ENCODE data around the gene BHLHA15.

DNA sequence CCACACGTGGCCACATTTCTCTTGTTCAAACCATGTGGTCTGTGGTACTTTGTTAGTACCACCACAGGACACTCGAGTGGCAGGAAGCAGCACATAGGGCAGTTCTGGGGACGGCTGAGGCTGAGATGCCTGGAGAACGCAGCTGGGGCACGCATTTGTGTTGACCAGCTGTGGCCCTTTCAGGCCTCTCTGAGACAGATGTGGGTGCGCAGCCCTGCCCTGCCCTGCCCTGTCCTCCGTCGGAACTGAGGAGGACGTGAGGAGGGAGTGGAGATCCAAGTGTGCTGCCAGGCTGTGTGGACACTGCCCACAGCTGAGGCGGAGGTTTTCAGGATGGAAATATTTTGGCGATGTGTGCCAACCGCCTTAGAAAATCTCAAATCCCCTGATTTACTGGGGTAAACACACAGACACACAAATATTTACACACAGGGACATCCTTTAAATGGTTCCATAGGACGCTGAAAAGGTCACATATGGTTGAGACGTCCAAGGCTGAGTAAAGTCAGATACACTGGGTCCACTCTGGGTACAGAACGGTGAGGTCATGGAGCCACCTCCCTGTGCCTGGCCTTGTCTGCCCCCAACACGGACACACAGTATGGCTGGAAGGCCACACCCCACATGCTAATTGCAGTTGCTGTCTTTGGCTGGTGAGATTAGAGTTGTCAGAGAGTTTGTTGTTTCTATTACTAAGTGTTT lies 14.8 kb downstream of the BHLHA15 start:
- TF ChIP-seq, protein P1, sequence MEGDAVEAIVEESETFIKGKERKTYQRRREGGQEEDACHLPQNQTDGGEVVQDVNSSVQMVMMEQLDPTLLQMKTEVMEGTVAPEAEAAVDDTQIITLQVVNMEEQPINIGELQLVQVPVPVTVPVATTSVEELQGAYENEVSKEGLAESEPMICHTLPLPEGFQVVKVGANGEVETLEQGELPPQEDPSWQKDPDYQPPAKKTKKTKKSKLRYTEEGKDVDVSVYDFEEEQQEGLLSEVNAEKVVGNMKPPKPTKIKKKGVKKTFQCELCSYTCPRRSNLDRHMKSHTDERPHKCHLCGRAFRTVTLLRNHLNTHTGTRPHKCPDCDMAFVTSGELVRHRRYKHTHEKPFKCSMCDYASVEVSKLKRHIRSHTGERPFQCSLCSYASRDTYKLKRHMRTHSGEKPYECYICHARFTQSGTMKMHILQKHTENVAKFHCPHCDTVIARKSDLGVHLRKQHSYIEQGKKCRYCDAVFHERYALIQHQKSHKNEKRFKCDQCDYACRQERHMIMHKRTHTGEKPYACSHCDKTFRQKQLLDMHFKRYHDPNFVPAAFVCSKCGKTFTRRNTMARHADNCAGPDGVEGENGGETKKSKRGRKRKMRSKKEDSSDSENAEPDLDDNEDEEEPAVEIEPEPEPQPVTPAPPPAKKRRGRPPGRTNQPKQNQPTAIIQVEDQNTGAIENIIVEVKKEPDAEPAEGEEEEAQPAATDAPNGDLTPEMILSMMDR (IDR thresholded peaks at IDR 0.05 in 2 of 3, conservative IDR thresholded peaks at IDR 0.05 in 1 of 3; ENCODE audit: insufficient read depth in 2 of 3, low read depth in 1 of 3, low read length in 3 of 3), result no peak
- no peak for TF ChIP-seq TAL1 (IDR thresholded peaks at IDR 0.05)
- TF ChIP-seq, protein P2, sequence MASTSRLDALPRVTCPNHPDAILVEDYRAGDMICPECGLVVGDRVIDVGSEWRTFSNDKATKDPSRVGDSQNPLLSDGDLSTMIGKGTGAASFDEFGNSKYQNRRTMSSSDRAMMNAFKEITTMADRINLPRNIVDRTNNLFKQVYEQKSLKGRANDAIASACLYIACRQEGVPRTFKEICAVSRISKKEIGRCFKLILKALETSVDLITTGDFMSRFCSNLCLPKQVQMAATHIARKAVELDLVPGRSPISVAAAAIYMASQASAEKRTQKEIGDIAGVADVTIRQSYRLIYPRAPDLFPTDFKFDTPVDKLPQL (IDR thresholded peaks at IDR 0.05; ENCODE audit: extremely low read depth, insufficient read length), result no peak
- TF ChIP-seq HDAC3 (IDR thresholded peaks at IDR 0.05; ENCODE audit: borderline replicate concordance, partially characterized antibody), result no peak
- no peak for TF ChIP-seq SMAD1 (IDR thresholded peaks at IDR 0.05; ENCODE audit: low read depth, low read length, partially characterized antibody)
- TF ChIP-seq, protein P3, sequence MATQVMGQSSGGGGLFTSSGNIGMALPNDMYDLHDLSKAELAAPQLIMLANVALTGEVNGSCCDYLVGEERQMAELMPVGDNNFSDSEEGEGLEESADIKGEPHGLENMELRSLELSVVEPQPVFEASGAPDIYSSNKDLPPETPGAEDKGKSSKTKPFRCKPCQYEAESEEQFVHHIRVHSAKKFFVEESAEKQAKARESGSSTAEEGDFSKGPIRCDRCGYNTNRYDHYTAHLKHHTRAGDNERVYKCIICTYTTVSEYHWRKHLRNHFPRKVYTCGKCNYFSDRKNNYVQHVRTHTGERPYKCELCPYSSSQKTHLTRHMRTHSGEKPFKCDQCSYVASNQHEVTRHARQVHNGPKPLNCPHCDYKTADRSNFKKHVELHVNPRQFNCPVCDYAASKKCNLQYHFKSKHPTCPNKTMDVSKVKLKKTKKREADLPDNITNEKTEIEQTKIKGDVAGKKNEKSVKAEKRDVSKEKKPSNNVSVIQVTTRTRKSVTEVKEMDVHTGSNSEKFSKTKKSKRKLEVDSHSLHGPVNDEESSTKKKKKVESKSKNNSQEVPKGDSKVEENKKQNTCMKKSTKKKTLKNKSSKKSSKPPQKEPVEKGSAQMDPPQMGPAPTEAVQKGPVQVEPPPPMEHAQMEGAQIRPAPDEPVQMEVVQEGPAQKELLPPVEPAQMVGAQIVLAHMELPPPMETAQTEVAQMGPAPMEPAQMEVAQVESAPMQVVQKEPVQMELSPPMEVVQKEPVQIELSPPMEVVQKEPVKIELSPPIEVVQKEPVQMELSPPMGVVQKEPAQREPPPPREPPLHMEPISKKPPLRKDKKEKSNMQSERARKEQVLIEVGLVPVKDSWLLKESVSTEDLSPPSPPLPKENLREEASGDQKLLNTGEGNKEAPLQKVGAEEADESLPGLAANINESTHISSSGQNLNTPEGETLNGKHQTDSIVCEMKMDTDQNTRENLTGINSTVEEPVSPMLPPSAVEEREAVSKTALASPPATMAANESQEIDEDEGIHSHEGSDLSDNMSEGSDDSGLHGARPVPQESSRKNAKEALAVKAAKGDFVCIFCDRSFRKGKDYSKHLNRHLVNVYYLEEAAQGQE (IDR thresholded peaks at IDR 0.05; ENCODE audit: borderline replicate concordance), result no peak
- TF ChIP-seq, protein P3 (CRISPR knock-in tag; IDR thresholded peaks at IDR 0.05; ENCODE audit: low read depth), result no peak
- no peak for TF ChIP-seq RAD21 (CRISPR knock-in tag; conservative IDR thresholded peaks at IDR 0.05 in 1 of 2, IDR thresholded peaks at IDR 0.05 in 1 of 2)
- no peak for TF ChIP-seq ZNF707 (CRISPR knock-in tag; conservative IDR thresholded peaks at IDR 0.05)
- no peak for TF ChIP-seq CBX8 (IDR thresholded peaks at IDR 0.05; ENCODE audit: borderline replicate concordance, extremely low read depth, low read depth, low read length, poor library complexity, severe bottlenecking)
- no peak for TF ChIP-seq CREB1 (IDR thresholded peaks at IDR 0.05)
- TF ChIP-seq CREB1 (CRISPR knock-in tag; IDR thresholded peaks at IDR 0.05), result no peak

Measured in K562 (cell line).